ENCODE measurements around the gene SPINT1.

- no peak for TF ChIP-seq POLR2AphosphoS5 (IDR thresholded peaks at IDR 0.05)
- TF ChIP-seq POLR2A (IDR thresholded peaks at IDR 0.05) = no peak
- no peak for TF ChIP-seq EP300 (IDR thresholded peaks at IDR 0.05)
- no peak for TF ChIP-seq CTCF (IDR thresholded peaks at IDR 0.05)
Observed at GRCh38 chr15:40902605-40903561, 59.0 kb downstream of the SPINT1 start.

Measured in stomach (tissue), 4 donors.